WTC11 (cell line): ENCODE results near the gene REST. TPM values are rescaled to one million over a fixed set of nuclear protein-coding genes. Genes with fewer than 3 reads are reported as not detected.

Experiments used
- ATAC-seq: fragments of 200-7000 bp; cut with Tn5 transposase; 2 replicates; pipeline ENCODE4 v1.10.0; 2021; ENCODE audit warnings: mild to moderate bottlenecking, moderate library complexity
- CTCF ChIA-PET: fragments of 300-600 bp; sonication (Branson Sonifier 250); formaldehyde crosslinking; loops from one replicate; lab custom pipeline; 2021; ENCODE audit warnings: antibody characterized with exemption; lab: Charles Lee
- POLR2A ChIA-PET: fragments of 350-600 bp; sonication (Branson Sonifier 250); formaldehyde crosslinking; loops from one replicate; lab custom pipeline; 2021; ENCODE audit warnings: antibody characterized with exemption; lab: Charles Lee
- DNase-seq: peaks from one replicate; pipeline ENCODE4 v3.0.0; 2021; ENCODE audit warnings: low spot score
- H3K27ac Mint-ChIP-seq: 2 replicates; pipeline ENCODE4 v1.8.0; 2021; ENCODE audit warnings: mixed read lengths
- H3K27me3 Mint-ChIP-seq: 2 replicates; pipeline ENCODE4 v1.8.0; 2021; ENCODE audit warnings: low read depth, mild to moderate bottlenecking, moderate library complexity, mixed read lengths
- H3K36me3 Mint-ChIP-seq: 2 replicates; pipeline ENCODE4 v1.8.0; 2021; ENCODE audit warnings: mixed read lengths
- H3K4me1 Mint-ChIP-seq: 2 replicates; pipeline ENCODE4 v1.8.0; 2022; ENCODE audit warnings: mixed read lengths
- H3K4me3 Mint-ChIP-seq: 2 replicates; pipeline ENCODE4 v1.8.0; 2021; ENCODE audit warnings: mild to moderate bottlenecking, moderate library complexity, mixed read lengths
- H3K9me3 Mint-ChIP-seq: 2 replicates; pipeline ENCODE4 v1.8.0; 2021; ENCODE audit warnings: mixed read lengths
- ATF1 ChIP-seq: sonication (generic); formaldehyde crosslinking; IDR thresholded peaks from 2 replicates; pipeline ENCODE4 v1.8.1; 2023; ENCODE audit warnings: mild to moderate bottlenecking, moderate library complexity, missing genetic modification reagents
- ATF6 ChIP-seq: sonication (generic); formaldehyde crosslinking; IDR thresholded peaks from 2 replicates; pipeline ENCODE4 v1.8.1; 2023; ENCODE audit warnings: mild to moderate bottlenecking, missing genetic modification reagents
- E2F1 ChIP-seq: sonication (generic); formaldehyde crosslinking; IDR thresholded peaks from 2 replicates; pipeline ENCODE4 v1.8.0; 2022; ENCODE audit warnings: mild to moderate bottlenecking, missing genetic modification reagents
- FOXK1 ChIP-seq: sonication (generic); formaldehyde crosslinking; IDR thresholded peaks from 2 replicates; pipeline ENCODE4 v1.8.0; 2022; ENCODE audit warnings: mild to moderate bottlenecking, moderate library complexity, missing genetic modification reagents
- FOXP1 ChIP-seq: sonication (generic); formaldehyde crosslinking; IDR thresholded peaks from 2 replicates; pipeline ENCODE4 v1.8.0; 2022; ENCODE audit warnings: missing genetic modification reagents, mild to moderate bottlenecking, moderate library complexity, borderline replicate concordance
- GABPB1 ChIP-seq: sonication (generic); formaldehyde crosslinking; IDR thresholded peaks from 2 replicates; pipeline ENCODE4 v1.8.1; 2023; ENCODE audit warnings: mild to moderate bottlenecking, missing genetic modification reagents
- MAX ChIP-seq: sonication (generic); formaldehyde crosslinking; IDR thresholded peaks from 2 replicates; pipeline ENCODE4 v1.8.0; 2022; ENCODE audit warnings: mild to moderate bottlenecking, missing genetic modification reagents
- MYBL2 ChIP-seq: sonication (generic); formaldehyde crosslinking; IDR thresholded peaks from 2 replicates; pipeline ENCODE4 v1.8.1; 2023; ENCODE audit warnings: mild to moderate bottlenecking, moderate library complexity, missing genetic modification reagents
- NFATC4 ChIP-seq: fragments of 250-450 bp; sonication (Bioruptor Pico); IDR thresholded peaks from 2 replicates; pipeline ENCODE4 v1.9.0; 2021; ENCODE audit warnings: mild to moderate bottlenecking
- NFE2L1 ChIP-seq: sonication (generic); formaldehyde crosslinking; IDR thresholded peaks from 2 replicates; pipeline ENCODE4 v1.8.1; 2023; ENCODE audit warnings: missing genetic modification reagents
- RORB ChIP-seq: fragments of 250-450 bp; sonication (Bioruptor Pico); IDR thresholded peaks from 2 replicates; pipeline ENCODE4 v1.9.0; 2021; ENCODE audit warnings: mild to moderate bottlenecking
- SMAD3 ChIP-seq: sonication (generic); formaldehyde crosslinking; IDR thresholded peaks from 2 replicates; pipeline ENCODE4 v1.8.0; 2022; ENCODE audit warnings: missing genetic modification reagents, mild to moderate bottlenecking, borderline replicate concordance
- ZBTB21 ChIP-seq: sonication (generic); formaldehyde crosslinking; IDR thresholded peaks from 2 replicates; pipeline ENCODE4 v1.8.1; 2023; ENCODE audit warnings: mild to moderate bottlenecking, missing genetic modification reagents, borderline replicate concordance
- ZNF232 ChIP-seq: sonication (generic); formaldehyde crosslinking; IDR thresholded peaks from 2 replicates; pipeline ENCODE4 v1.8.0; 2022; ENCODE audit warnings: mild to moderate bottlenecking, missing genetic modification reagents
- ZNF512 ChIP-seq: sonication (generic); formaldehyde crosslinking; IDR thresholded peaks from 2 replicates; pipeline ENCODE4 v1.8.1; 2022; ENCODE audit warnings: missing genetic modification reagents, borderline replicate concordance
- ZNF671 ChIP-seq: fragments of 250-450 bp; sonication (Bioruptor Pico); IDR thresholded peaks from 2 replicates; pipeline ENCODE4 v1.8.0; 2021; ENCODE audit warnings: mild to moderate bottlenecking
- total RNA-seq: library from RNA; stranded (reverse); gene quantifications from 3 replicates; pipeline ENCODE4 v1.2.3, GENCODE V29; 2021
- TF ChIP-seq, protein P1 (sequence below): sonication (generic); formaldehyde crosslinking; IDR thresholded peaks from 2 replicates; pipeline ENCODE4 v1.8.0; 2023; ENCODE audit warnings: mild to moderate bottlenecking, missing genetic modification reagents
- TF ChIP-seq, protein P2 (sequence below): sonication (generic); formaldehyde crosslinking; IDR thresholded peaks from 2 replicates; pipeline ENCODE4 v1.8.0; 2023; ENCODE audit warnings: missing genetic modification reagents
- TF ChIP-seq, protein P3 (sequence below): fragments of 250-450 bp; sonication (Bioruptor Pico); IDR thresholded peaks from 2 replicates; pipeline ENCODE4 v1.9.0; 2021; ENCODE audit warnings: moderate library complexity, mild to moderate bottlenecking, inconsistent platforms, borderline replicate concordance
- TF ChIP-seq, protein P4 (sequence below): fragments of 250-450 bp; sonication (Bioruptor Pico); IDR thresholded peaks from 2 replicates; pipeline ENCODE4 v1.8.0; 2021; ENCODE audit warnings: mild to moderate bottlenecking
- TF ChIP-seq, protein P5 (sequence below): sonication (generic); formaldehyde crosslinking; IDR thresholded peaks from 2 replicates; pipeline ENCODE4 v1.8.0; 2023; ENCODE audit warnings: missing genetic modification reagents, mild to moderate bottlenecking, borderline replicate concordance

The REST gene
- total RNA-seq, 1 experiment from 2014 or later: 75.1 TPM

- ATAC-seq (peak; percentile 83), DNase-seq (peak; percentile 97)
- Mint-ChIP-seq H3K4me1 (peaks cover 26% of the 10 kb centered on the region), H3K9me3 (no peaks in the 10 kb centered on the region), H3K27ac (peak within 1 kb of the TSS; percentile 96), H3K36me3 (peaks cover 29% of the 10 kb centered on the region), H3K4me3 (peak within 1 kb of the TSS; percentile 99), H3K27me3 (no peaks in the 10 kb centered on the region; the same call in 1 of the 2 replicates)
- ChIA-PET CTCF (interaction anchor here (1.1 to 2.9 kb wide), 7 partner anchors 14 to 133 kb away, joined by 3 to 18 read pairs (median 6); partner anchors contain the start of gene REST), POLR2A (interaction anchor here (0.5 to 2.8 kb wide), 9 partner anchors 11 to 590 kb away, joined by 3 to 18 read pairs (median 4); partner anchors contain the start of genes AASDH, PAICS, PPAT and REST)
- TF ChIP-seq NFATC4 (CRISPR knock-in tag) (no peak), E2F1 (CRISPR knock-in tag) (no peak), MYBL2 (CRISPR knock-in tag) (no peak), ATF6 (no peak), GABPB1 (CRISPR knock-in tag) (peak; percentile 2; the same call in 1 of the 2 replicates), ZNF232 (CRISPR knock-in tag) (no peak), RORB (no peak), ZNF671 (CRISPR knock-in tag) (no peak), ZBTB21 (CRISPR knock-in tag) (no peak), NFE2L1 (CRISPR knock-in tag) (no peak), ZNF512 (CRISPR knock-in tag) (no peak), FOXP1 (CRISPR knock-in tag) (no peak), MAX (0 out of 2 replicates have a peak, but pooled peaks have one; percentile 21), FOXK1 (CRISPR knock-in tag) (0 out of 2 replicates have a peak, but pooled peaks have one; percentile 6), ATF1 (CRISPR knock-in tag) (0 out of 2 replicates have a peak, but pooled peaks have one; percentile 10), SMAD3 (CRISPR knock-in tag) (no peak)
- TF ChIP-seq, protein P1, sequence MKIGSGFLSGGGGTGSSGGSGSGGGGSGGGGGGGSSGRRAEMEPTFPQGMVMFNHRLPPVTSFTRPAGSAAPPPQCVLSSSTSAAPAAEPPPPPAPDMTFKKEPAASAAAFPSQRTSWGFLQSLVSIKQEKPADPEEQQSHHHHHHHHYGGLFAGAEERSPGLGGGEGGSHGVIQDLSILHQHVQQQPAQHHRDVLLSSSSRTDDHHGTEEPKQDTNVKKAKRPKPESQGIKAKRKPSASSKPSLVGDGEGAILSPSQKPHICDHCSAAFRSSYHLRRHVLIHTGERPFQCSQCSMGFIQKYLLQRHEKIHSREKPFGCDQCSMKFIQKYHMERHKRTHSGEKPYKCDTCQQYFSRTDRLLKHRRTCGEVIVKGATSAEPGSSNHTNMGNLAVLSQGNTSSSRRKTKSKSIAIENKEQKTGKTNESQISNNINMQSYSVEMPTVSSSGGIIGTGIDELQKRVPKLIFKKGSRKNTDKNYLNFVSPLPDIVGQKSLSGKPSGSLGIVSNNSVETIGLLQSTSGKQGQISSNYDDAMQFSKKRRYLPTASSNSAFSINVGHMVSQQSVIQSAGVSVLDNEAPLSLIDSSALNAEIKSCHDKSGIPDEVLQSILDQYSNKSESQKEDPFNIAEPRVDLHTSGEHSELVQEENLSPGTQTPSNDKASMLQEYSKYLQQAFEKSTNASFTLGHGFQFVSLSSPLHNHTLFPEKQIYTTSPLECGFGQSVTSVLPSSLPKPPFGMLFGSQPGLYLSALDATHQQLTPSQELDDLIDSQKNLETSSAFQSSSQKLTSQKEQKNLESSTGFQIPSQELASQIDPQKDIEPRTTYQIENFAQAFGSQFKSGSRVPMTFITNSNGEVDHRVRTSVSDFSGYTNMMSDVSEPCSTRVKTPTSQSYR: no peak
- TF ChIP-seq, protein P2, sequence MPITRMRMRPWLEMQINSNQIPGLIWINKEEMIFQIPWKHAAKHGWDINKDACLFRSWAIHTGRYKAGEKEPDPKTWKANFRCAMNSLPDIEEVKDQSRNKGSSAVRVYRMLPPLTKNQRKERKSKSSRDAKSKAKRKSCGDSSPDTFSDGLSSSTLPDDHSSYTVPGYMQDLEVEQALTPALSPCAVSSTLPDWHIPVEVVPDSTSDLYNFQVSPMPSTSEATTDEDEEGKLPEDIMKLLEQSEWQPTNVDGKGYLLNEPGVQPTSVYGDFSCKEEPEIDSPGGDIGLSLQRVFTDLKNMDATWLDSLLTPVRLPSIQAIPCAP (CRISPR knock-in tag): no peak
- TF ChIP-seq, protein P3, sequence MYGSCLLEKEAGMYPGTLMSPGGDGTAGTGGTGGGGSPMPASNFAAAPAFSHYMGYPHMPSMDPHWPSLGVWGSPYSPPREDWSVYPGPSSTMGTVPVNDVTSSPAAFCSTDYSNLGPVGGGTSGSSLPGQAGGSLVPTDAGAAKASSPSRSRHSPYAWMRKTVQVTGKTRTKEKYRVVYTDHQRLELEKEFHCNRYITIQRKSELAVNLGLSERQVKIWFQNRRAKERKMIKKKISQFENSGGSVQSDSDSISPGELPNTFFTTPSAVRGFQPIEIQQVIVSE (CRISPR knock-in tag): no peak
- TF ChIP-seq, protein P4, sequence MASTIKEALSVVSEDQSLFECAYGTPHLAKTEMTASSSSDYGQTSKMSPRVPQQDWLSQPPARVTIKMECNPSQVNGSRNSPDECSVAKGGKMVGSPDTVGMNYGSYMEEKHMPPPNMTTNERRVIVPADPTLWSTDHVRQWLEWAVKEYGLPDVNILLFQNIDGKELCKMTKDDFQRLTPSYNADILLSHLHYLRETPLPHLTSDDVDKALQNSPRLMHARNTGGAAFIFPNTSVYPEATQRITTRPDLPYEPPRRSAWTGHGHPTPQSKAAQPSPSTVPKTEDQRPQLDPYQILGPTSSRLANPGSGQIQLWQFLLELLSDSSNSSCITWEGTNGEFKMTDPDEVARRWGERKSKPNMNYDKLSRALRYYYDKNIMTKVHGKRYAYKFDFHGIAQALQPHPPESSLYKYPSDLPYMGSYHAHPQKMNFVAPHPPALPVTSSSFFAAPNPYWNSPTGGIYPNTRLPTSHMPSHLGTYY (CRISPR knock-in tag): no peak
- TF ChIP-seq, protein P5, sequence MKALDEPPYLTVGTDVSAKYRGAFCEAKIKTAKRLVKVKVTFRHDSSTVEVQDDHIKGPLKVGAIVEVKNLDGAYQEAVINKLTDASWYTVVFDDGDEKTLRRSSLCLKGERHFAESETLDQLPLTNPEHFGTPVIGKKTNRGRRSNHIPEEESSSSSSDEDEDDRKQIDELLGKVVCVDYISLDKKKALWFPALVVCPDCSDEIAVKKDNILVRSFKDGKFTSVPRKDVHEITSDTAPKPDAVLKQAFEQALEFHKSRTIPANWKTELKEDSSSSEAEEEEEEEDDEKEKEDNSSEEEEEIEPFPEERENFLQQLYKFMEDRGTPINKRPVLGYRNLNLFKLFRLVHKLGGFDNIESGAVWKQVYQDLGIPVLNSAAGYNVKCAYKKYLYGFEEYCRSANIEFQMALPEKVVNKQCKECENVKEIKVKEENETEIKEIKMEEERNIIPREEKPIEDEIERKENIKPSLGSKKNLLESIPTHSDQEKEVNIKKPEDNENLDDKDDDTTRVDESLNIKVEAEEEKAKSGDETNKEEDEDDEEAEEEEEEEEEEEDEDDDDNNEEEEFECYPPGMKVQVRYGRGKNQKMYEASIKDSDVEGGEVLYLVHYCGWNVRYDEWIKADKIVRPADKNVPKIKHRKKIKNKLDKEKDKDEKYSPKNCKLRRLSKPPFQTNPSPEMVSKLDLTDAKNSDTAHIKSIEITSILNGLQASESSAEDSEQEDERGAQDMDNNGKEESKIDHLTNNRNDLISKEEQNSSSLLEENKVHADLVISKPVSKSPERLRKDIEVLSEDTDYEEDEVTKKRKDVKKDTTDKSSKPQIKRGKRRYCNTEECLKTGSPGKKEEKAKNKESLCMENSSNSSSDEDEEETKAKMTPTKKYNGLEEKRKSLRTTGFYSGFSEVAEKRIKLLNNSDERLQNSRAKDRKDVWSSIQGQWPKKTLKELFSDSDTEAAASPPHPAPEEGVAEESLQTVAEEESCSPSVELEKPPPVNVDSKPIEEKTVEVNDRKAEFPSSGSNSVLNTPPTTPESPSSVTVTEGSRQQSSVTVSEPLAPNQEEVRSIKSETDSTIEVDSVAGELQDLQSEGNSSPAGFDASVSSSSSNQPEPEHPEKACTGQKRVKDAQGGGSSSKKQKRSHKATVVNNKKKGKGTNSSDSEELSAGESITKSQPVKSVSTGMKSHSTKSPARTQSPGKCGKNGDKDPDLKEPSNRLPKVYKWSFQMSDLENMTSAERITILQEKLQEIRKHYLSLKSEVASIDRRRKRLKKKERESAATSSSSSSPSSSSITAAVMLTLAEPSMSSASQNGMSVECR: no peak; the same call in 1 of the 2 replicates
Observed at GRCh38 chr4:56977321-56978012, 69.8 kb downstream of the REST start, which contains the start of gene NOA1. TSS of gene NOA1 (minus strand) at chr4:56977606. CDS start at chr4:56977585, 21 bp downstream.
